ENCODE measurements around the gene FBXO10.

FBXO10 gene

GRCh38 chr9:37575001-37575400, 1.2 kb downstream of the FBXO10 start:
- TF ChIP-seq, protein P1, sequence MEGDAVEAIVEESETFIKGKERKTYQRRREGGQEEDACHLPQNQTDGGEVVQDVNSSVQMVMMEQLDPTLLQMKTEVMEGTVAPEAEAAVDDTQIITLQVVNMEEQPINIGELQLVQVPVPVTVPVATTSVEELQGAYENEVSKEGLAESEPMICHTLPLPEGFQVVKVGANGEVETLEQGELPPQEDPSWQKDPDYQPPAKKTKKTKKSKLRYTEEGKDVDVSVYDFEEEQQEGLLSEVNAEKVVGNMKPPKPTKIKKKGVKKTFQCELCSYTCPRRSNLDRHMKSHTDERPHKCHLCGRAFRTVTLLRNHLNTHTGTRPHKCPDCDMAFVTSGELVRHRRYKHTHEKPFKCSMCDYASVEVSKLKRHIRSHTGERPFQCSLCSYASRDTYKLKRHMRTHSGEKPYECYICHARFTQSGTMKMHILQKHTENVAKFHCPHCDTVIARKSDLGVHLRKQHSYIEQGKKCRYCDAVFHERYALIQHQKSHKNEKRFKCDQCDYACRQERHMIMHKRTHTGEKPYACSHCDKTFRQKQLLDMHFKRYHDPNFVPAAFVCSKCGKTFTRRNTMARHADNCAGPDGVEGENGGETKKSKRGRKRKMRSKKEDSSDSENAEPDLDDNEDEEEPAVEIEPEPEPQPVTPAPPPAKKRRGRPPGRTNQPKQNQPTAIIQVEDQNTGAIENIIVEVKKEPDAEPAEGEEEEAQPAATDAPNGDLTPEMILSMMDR (IDR thresholded peaks at IDR 0.05; ENCODE audit: borderline replicate concordance, insufficient read depth, low read depth, low read length) = no peak

DNA sequence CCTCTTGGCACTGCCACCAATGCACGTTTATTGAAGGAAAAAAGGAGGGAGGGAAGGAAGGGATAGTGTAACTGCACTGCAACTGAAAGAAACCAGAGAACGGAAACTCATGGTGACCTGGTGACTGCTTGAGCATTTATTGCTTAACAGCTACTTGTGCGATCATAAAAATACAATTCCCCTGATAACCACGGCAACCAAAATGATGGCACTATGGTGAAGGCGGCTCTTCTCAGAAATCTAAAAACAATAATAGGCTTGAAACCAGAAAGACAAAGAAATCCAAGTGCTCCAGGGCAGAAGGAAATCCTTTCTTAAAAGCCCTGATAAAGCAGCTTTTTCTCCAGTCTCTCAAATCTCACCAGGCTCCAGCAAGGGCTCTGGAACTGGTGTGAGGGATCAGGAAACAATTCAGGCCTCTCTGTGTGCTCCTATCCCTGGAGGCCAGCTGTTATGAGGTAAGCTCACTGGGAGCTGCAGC, 1.9 kb downstream of the FBXO10 start:
- TF ChIP-seq, protein P1 (IDR thresholded peaks at IDR 0.05; ENCODE audit: borderline replicate concordance, insufficient read depth, low read depth, low read length) = no peak
- H3K4me3 ChIP-seq (ENCODE audit: low read depth, low read length) = no peak overlapping the region

More at GRCh38 chr9:37575001-37575400, 1.2 kb downstream of the FBXO10 start:
- H3K4me3 ChIP-seq (ENCODE audit: low read depth, low read length) = no peak overlapping the region

DNA sequence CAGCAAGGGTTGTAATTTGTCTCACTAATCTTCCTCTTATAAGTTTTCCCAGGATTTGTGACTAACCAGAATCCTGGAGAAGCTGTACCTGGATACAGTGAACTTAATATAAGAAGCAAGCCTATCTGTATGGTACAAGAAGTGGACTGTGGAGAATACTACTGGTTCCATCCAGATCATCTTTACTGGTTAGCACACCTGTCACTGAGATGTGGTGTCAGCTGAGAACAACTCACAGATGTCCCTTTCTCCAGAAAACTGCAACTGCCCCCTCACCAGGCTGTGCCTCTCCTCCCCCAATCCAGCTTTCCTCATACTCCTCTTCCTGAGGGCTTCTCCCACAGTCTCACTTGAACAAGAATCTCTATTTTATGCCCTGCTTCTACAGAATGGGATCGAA, 4.9 kb downstream of the FBXO10 start:
- TF ChIP-seq, protein P1 (IDR thresholded peaks at IDR 0.05; ENCODE audit: borderline replicate concordance, insufficient read depth, low read depth, low read length) = no peak

DNA sequence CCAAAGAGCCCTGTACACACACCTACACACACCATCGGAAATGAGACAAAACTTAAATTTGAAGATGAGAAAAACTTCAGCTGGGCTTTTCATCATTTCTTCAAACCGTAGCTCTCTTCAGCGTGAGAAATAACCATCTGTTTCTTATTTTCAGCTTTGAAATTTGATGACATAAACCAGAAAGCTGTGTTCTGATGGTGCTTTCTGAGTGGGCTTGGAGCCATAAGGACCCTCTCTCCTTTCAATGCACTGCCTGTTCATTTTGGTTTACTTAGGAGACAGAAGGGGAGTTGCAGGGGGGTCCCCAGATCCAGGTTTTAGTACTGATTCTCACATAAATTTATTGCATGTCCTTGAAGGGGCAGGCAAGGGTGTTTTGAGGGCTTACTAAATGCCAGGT, 9.5 kb downstream of the FBXO10 start:
- TF ChIP-seq, protein P1 (IDR thresholded peaks at IDR 0.05; ENCODE audit: borderline replicate concordance, insufficient read depth, low read depth, low read length) = no peak
- no peak overlapping the region for H3K4me3 ChIP-seq (ENCODE audit: low read depth, low read length)

More for the DNA sequence above, 4.9 kb downstream of the FBXO10 start:
- H3K4me3 ChIP-seq (ENCODE audit: low read depth, low read length) = no peak overlapping the region

GRCh38 chr9:37565661-37566618, 10.2 kb downstream of the FBXO10 start:
- peak overlapping the region; percentile 45 for H3K4me3 ChIP-seq (ENCODE audit: low read depth, low read length)
- TF ChIP-seq, protein P1 (IDR thresholded peaks at IDR 0.05; ENCODE audit: borderline replicate concordance, insufficient read depth, low read depth, low read length) = no peak

GRCh38 chr9:37564916-37565315, 11.3 kb downstream of the FBXO10 start:
- TF ChIP-seq, protein P1 (IDR thresholded peaks at IDR 0.05; ENCODE audit: borderline replicate concordance, insufficient read depth, low read depth, low read length) = no peak
- H3K4me3 ChIP-seq (ENCODE audit: low read depth, low read length) = no peak overlapping the region

Data from GM12875 (cell line).